HG03457 (cell line): Measurements from ENCODE around the gene TRIP13.
"Not testable (repeated sequence)": the region's sequence is repeated elsewhere in the genome, so short reads cannot be mapped to it uniquely, and the experiment has no call there.

Source experiments
- ATAC-seq: cut with Tn5 transposase; IDR thresholded peaks from one replicate; pipeline ENCODE4 v1.9.1; 2021; ENCODE audit warnings: moderate number of reproducible peaks; ENCODE audit not compliant: unreplicated experiment

The TRIP13 gene

GRCh38 chr5:916441-917293 lies 24.0 kb downstream of the TRIP13 start:
- ATAC-seq: no peak

GRCh38 chr5:918717-919116 lies 26.0 kb downstream of the TRIP13 start:
- not testable (repeated sequence) for ATAC-seq

GRCh38 chr5:919356-920000 lies 26.8 kb downstream of the TRIP13 start:
- ATAC-seq: no peak

- no peak for ATAC-seq
Observed at GRCh38 chr5:920321-920720, 27.6 kb downstream of the TRIP13 start.

GRCh38 chr5:921456-922435 lies 29.1 kb downstream of the TRIP13 start:
- no peak for ATAC-seq

- ATAC-seq: no peak
Observed at GRCh38 chr5:922436-923280, 30.0 kb downstream of the TRIP13 start.

- ATAC-seq: no peak
Observed at GRCh38 chr5:923281-923873, 30.7 kb downstream of the TRIP13 start.

- ATAC-seq: no peak
Observed at GRCh38 chr5:926417-927171, 33.9 kb downstream of the TRIP13 start.

- ATAC-seq: no peak
Observed at GRCh38 chr5:927172-928015, 34.7 kb downstream of the TRIP13 start.

- ATAC-seq: not testable (repeated sequence)
Observed at GRCh38 chr5:929182-929581, 36.5 kb downstream of the TRIP13 start.

- ATAC-seq: no peak
Observed at GRCh38 chr5:929596-929995, 36.9 kb downstream of the TRIP13 start.

GRCh38 chr5:930866-931265 lies 38.2 kb downstream of the TRIP13 start:
- no peak for ATAC-seq

- ATAC-seq: no peak
Observed at GRCh38 chr5:931570-932145, 39.0 kb downstream of the TRIP13 start.

- ATAC-seq: no peak
Observed at GRCh38 chr5:932151-932627, 39.5 kb downstream of the TRIP13 start.

- ATAC-seq: no peak
Observed at GRCh38 chr5:932628-933250, 40.1 kb downstream of the TRIP13 start.

GRCh38 chr5:933251-933861 lies 40.7 kb downstream of the TRIP13 start:
- no peak for ATAC-seq

GRCh38 chr5:933951-934350 lies 41.3 kb downstream of the TRIP13 start:
- not testable (repeated sequence) for ATAC-seq
